TTC549 (cell line): ENCODE results near the gene ITGAV.
A peak's percentile ranks its signal among the peaks of the same experiment; 100 is the strongest.
"Not testable (repeated sequence)": the region's sequence is repeated elsewhere in the genome, so short reads cannot be mapped to it uniquely, and the experiment has no call there.

Source experiments
- FAIRE-seq: peaks from 2 replicates; lab custom pipeline; 2012; peaks lifted over from hg19 to GRCh38; lab: Jason Lieb, UNC

ITGAV gene

DNA sequence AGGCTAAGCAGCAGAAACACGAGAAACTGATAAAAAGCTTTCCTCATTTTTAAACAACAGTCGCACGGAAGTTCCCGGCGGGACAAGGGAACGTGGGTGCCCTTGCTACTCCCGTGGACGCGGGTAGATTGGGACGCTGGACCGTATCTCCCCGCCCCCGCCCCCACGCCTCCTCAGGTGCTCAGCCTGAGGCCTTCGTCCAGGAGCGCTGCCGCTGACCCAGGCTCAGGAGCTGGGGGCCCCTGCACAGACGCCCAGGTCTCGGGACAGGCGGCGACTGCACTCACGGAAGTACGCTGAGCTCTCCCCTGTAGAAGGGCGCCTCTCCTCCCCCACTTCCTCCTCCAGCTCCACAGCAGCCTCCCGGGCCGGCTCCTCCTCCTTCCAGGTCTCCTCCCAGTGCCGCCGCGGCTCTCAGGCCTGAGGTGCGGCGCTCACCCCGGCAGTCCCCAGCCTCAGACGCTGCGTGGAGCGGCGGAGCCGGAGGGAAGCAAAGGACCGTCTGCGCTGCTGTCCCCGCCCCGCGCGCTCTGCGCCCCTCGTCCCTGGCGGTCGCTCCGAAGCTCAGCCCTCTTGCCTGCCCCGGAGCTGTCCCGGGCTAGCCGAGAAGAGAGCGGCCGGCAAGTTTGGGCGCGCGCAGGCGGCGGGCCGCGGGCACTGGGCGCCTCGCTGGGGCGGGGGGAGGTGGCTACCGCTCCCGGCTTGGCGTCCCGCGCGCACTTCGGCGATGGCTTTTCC lies at the start of gene ITGAV:
ITGAV (plus strand) TSS at position 445 of the 738 bp plus-strand sequence; CDS start at position 728, 283 bp downstream.
- FAIRE-seq = no peak

GRCh38 chr2:186540941-186541340 lies 48.9 kb upstream of the ITGAV start:
- FAIRE-seq = no peak

DNA sequence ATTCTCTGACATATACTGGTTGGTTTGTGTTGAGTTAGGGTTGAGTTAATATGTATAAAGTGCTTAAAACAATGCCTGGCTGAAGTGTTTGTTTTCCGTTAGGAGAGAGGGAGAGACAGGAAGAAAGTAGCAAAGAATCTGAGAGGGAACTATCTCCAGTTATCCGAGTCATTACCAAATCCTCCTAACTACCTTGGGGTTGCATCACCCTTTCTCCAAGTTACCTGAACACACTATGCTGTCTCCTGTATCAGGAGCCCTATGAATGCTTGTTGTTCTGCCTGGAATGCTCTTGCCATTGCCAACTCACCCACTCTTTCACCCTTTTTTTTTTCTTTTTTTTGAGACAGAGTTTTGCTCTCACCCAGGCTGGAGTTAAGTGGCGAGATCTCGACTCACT lies 47.9 kb upstream of the ITGAV start:
- FAIRE-seq = no peak

DNA sequence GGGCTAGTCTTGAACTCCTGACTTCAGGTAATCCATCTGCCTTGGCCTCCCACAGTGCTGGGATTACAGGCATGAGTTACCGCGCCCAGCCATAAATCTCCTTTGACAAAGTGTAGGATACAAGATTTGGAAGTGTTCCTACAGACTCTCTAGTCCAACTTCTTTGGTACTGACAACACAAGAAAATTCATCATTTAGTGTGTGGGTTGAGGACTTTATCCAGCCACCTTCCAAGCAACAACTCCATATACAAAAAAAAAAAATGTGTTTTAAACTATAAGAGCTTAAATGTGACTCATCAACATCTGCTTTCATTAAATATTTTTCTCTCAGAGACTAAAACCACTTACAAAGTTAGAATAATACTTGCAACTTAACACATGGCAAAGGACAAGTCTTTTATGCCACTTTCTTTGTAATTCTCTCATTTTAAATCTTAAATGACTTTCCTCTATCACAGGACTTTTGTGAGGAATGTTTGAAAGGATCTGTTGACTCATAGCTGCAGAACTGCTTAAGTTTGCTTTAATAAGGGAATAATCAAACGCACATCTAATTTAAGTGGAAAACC lies 46.2 kb upstream of the ITGAV start:
- FAIRE-seq = no peak

GRCh38 chr2:186544255-186544675 lies 45.6 kb upstream of the ITGAV start:
- peak; percentile 85 for FAIRE-seq

GRCh38 chr2:186546846-186547245 lies 43.0 kb upstream of the ITGAV start:
- FAIRE-seq = no peak

- FAIRE-seq = no peak
Observed at GRCh38 chr2:186551323-186552050, 38.4 kb upstream of the ITGAV start.

DNA sequence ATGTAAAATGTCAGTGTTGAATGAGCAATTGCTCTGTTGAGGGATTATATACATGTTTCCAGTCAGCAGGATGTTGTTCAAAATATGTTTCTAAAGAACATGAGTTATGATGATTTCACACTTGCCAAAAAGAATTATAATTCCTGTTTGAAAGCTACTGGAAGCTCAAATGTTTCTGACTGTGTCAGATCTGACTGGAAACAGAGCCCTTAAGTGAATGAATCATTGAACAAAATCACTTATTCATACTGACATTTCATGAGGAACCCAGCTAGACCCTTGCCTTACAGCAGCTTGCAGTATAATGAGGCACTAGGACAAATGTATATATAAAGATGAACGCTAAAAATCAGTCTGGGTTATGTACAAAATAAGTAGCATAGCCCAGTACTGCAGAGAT lies 35.4 kb upstream of the ITGAV start:
- no peak for FAIRE-seq

- no peak for FAIRE-seq
Observed at GRCh38 chr2:186554850-186555671, 34.8 kb upstream of the ITGAV start.

DNA sequence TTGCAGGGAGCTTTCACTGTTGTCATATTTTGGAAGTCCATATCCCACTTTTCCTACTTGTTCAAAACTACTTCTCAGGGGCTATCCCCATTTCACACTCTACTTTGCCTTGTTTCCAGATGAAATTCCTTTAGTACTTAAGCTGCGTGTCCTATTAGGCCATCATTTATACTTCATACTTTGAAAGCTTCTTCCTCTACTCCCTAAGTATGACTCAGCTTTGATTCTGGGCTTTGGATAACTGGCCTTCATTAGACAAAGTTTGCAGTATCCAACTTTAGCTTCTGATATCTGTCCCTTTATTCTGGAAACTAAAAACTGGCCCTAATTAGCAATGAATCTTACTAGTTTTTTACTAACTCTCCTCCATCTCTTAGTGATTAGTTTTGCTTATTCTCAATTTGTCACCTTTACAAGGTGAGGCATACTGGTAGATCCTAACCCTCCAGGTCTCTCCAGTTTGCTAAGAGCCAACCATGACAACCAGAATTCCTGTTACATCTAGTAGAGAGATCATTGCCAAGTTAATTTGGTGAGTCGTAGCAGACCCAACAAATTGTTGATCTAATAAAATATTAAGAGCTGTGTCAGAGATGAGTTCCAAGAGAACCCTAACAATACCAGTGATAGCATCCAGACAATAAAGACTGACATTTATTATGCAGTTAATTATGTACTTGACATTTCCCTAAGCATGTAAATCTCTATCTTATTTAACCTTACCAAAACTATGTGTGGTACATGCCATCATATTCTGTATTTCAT lies 31.2 kb upstream of the ITGAV start:
- FAIRE-seq = no peak

- FAIRE-seq = no peak
Observed at GRCh38 chr2:186559370-186559769, 30.5 kb upstream of the ITGAV start.

DNA sequence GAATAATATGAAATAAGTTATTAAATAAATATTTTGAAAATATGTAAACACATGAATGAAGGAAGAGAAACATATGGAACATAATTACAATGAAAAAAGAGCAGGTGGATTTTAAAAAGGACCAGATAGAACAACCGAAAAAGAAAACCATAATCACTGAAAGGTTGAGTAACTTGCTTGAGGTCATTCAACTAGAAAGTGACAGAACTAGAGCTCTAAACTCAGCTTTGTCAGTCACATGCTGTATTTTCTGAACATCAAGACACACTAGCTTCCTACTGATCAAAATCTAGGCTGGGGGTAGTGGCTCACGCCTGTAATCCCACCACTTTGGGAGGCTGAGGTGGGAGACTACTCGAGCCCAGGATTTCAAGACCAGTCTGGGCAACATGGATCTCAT lies 30.0 kb upstream of the ITGAV start:
- no peak for FAIRE-seq

DNA sequence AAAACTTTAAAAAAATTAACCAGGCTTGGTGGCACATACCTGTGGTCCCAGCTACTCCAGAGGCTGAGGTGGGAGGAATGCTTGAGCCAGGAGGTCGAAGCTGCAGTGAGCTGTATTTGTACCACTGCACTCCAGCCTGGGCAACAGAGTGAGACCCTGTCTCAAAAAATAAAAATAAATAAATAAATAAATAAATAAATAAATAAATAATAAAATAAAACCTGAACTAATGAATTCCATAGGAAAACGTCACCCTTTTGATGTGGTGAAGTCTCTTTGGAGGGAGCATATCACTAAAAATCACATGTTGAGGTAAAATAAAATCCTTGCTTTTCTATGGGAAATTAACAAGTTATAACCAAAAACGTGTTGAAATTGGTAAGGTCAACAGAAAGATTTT lies 29.6 kb upstream of the ITGAV start:
- no peak for FAIRE-seq

- no peak for FAIRE-seq
Observed at GRCh38 chr2:186561467-186562208, 28.2 kb upstream of the ITGAV start.

GRCh38 chr2:186562209-186562578 lies 27.7 kb upstream of the ITGAV start:
- FAIRE-seq = no peak

GRCh38 chr2:186568600-186568999 lies 21.3 kb upstream of the ITGAV start:
- not testable (repeated sequence) for FAIRE-seq

DNA sequence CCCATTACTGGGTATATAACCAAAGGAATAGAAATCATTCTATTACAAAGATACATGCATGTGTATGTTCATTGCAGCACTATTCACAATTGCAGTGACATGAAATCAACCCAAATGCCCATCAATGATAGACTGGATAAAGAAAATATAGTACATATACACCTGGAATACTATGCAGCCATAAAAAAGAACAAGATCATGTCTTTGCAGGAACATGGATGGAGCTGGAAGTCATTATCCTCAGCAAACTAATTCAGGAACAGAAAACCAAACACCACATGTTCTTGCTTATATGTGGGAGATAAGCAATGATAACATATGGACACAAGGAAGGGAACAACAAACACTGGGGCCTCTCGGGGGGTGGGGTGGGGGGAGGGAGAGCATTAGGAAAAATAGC lies 20.7 kb upstream of the ITGAV start:
- not testable (repeated sequence) for FAIRE-seq

- no peak for FAIRE-seq
Observed at GRCh38 chr2:186569897-186570296, 20.0 kb upstream of the ITGAV start.

GRCh38 chr2:186570604-186571003 lies 19.3 kb upstream of the ITGAV start:
- no peak for FAIRE-seq

GRCh38 chr2:186572705-186573104 lies 17.2 kb upstream of the ITGAV start:
- no peak for FAIRE-seq

GRCh38 chr2:186573531-186573930 lies 16.3 kb upstream of the ITGAV start:
- FAIRE-seq = no peak
